Measurements from ENCODE around the gene ITGBL1. TPM values are rescaled to one million over a fixed set of nuclear protein-coding genes. Genes with fewer than 3 reads are reported as not detected.

ITGBL1 gene
- total and polyA plus RNA-seq, 2 donors, result 0.38 to 2.7 TPM

- Histone ChIP-seq H3K4me1 (ENCODE audit: control insufficient read depth in 2 of 2, insufficient read depth in 2 of 2, low read length in 2 of 2) (no peaks in the 10 kb centered on the region), H3K27me3 (ENCODE audit: control insufficient read depth in 2 of 2, insufficient read depth in 1 of 2, low read length in 1 of 2) (peaks cover 0 to 16% of the 10 kb centered on the region in 2 donors), H3K36me3 (ENCODE audit: control insufficient read depth in 2 of 2, insufficient read depth in 2 of 2, low read length in 1 of 2) (no peaks in the 10 kb centered on the region), H3K27ac (ENCODE audit: low read depth in 1 of 2, low read length in 1 of 2) (no peak overlapping the region), H3K9me3 (ENCODE audit: control insufficient read depth in 2 of 2, insufficient read depth in 1 of 2, low read length in 1 of 2) (no peaks in the 10 kb centered on the region), H3K4me3 (ENCODE audit: low read length in 2 of 2) (no peak overlapping the region)
- DNase-seq (ENCODE audit: low read depth in 6 of 9, low spot score in 9 of 9), result no peak
- 57% methylated on average over 5 of the region's 5 CpGs for WGBS
Measured at GRCh38 chr13:101449790-101450748, 2.4 kb upstream of the ITGBL1 start.

GRCh38 chr13:101450749-101451130 lies 1.7 kb upstream of the ITGBL1 start:
- Histone ChIP-seq H3K27ac (ENCODE audit: low read depth in 1 of 2, low read length in 1 of 2) (no peak overlapping the region), H3K36me3 (ENCODE audit: control insufficient read depth in 2 of 2, insufficient read depth in 2 of 2, low read length in 1 of 2) (no peaks in the 10 kb centered on the region), H3K4me3 (ENCODE audit: low read length in 2 of 2) (no peak overlapping the region), H3K27me3 (ENCODE audit: control insufficient read depth in 2 of 2, insufficient read depth in 1 of 2, low read length in 1 of 2) (peaks cover 0 to 16% of the 10 kb centered on the region in 2 donors), H3K4me1 (ENCODE audit: control insufficient read depth in 2 of 2, insufficient read depth in 2 of 2, low read length in 2 of 2) (no peaks in the 10 kb centered on the region), H3K9me3 (ENCODE audit: control insufficient read depth in 2 of 2, insufficient read depth in 1 of 2, low read length in 1 of 2) (no peaks in the 10 kb centered on the region)
- no peak for DNase-seq (ENCODE audit: low read depth in 6 of 9, low spot score in 9 of 9)
- 86% methylated on average over 2 of the region's 2 CpGs for WGBS

GRCh38 chr13:101451641-101452040 lies 834 bp upstream of the ITGBL1 start:
- no peak overlapping the region for H3K27ac ChIP-seq (ENCODE audit: low read depth in 1 of 2, low read length in 1 of 2)
- H3K36me3 ChIP-seq (ENCODE audit: control insufficient read depth in 2 of 2, insufficient read depth in 2 of 2, low read length in 1 of 2), result no peaks in the 10 kb centered on the region
- no peaks in the 10 kb centered on the region for H3K9me3 ChIP-seq (ENCODE audit: control insufficient read depth in 2 of 2, insufficient read depth in 1 of 2, low read length in 1 of 2)
- H3K4me1 ChIP-seq (ENCODE audit: control insufficient read depth in 2 of 2, insufficient read depth in 2 of 2, low read length in 2 of 2), result no peaks in the 10 kb centered on the region
- H3K4me3 ChIP-seq (ENCODE audit: low read length in 2 of 2), result no peak overlapping the region
- H3K27me3 ChIP-seq (ENCODE audit: control insufficient read depth in 2 of 2, insufficient read depth in 1 of 2, low read length in 1 of 2), result peaks cover 0 to 16% of the 10 kb centered on the region in 2 donors
- DNase-seq (ENCODE audit: low read depth in 6 of 9, low spot score in 9 of 9), result no peak

GRCh38 chr13:101453784-101454201 lies 1.3 kb downstream of the ITGBL1 start:
- DNase-seq (ENCODE audit: low read depth in 6 of 9, low spot score in 9 of 9), result no peak
- WGBS, result 11% methylated on average over 41 of the region's 41 CpGs
- H3K27ac ChIP-seq (ENCODE audit: low read depth in 1 of 2, low read length in 1 of 2), result no peak overlapping the region
- H3K36me3 ChIP-seq (ENCODE audit: control insufficient read depth in 2 of 2, insufficient read depth in 2 of 2, low read length in 1 of 2), result no peaks in the 10 kb centered on the region
- no peaks in the 10 kb centered on the region for H3K9me3 ChIP-seq (ENCODE audit: control insufficient read depth in 2 of 2, insufficient read depth in 1 of 2, low read length in 1 of 2)
- no peaks in the 10 kb centered on the region for H3K4me1 ChIP-seq (ENCODE audit: control insufficient read depth in 2 of 2, insufficient read depth in 2 of 2, low read length in 2 of 2)
- no peak overlapping the region for H3K4me3 ChIP-seq (ENCODE audit: low read length in 2 of 2)
- peaks cover 0 to 16% of the 10 kb centered on the region in 2 donors for H3K27me3 ChIP-seq (ENCODE audit: control insufficient read depth in 2 of 2, insufficient read depth in 1 of 2, low read length in 1 of 2)

GRCh38 chr13:101454767-101455166 lies 2.3 kb downstream of the ITGBL1 start:
- Histone ChIP-seq H3K27me3 (ENCODE audit: control insufficient read depth in 2 of 2, insufficient read depth in 1 of 2, low read length in 1 of 2) (peaks cover 0 to 16% of the 10 kb centered on the region in 2 donors), H3K4me3 (ENCODE audit: low read length in 2 of 2) (no peak overlapping the region), H3K4me1 (ENCODE audit: control insufficient read depth in 2 of 2, insufficient read depth in 2 of 2, low read length in 2 of 2) (no peaks in the 10 kb centered on the region), H3K36me3 (ENCODE audit: control insufficient read depth in 2 of 2, insufficient read depth in 2 of 2, low read length in 1 of 2) (no peaks in the 10 kb centered on the region), H3K9me3 (ENCODE audit: control insufficient read depth in 2 of 2, insufficient read depth in 1 of 2, low read length in 1 of 2) (no peaks in the 10 kb centered on the region), H3K27ac (ENCODE audit: low read depth in 1 of 2, low read length in 1 of 2) (no peak overlapping the region)
- WGBS, result 89% methylated on average over 2 of the region's 2 CpGs
- DNase-seq (ENCODE audit: low read depth in 6 of 9, low spot score in 9 of 9), result no peak

GRCh38 chr13:101455863-101456262 lies 3.4 kb downstream of the ITGBL1 start:
- Histone ChIP-seq H3K9me3 (ENCODE audit: control insufficient read depth in 2 of 2, insufficient read depth in 1 of 2, low read length in 1 of 2) (no peaks in the 10 kb centered on the region), H3K4me3 (ENCODE audit: low read length in 2 of 2) (no peak overlapping the region), H3K27ac (ENCODE audit: low read depth in 1 of 2, low read length in 1 of 2) (no peak overlapping the region), H3K36me3 (ENCODE audit: control insufficient read depth in 2 of 2, insufficient read depth in 2 of 2, low read length in 1 of 2) (no peaks in the 10 kb centered on the region), H3K27me3 (ENCODE audit: control insufficient read depth in 2 of 2, insufficient read depth in 1 of 2, low read length in 1 of 2) (peaks cover 0 to 16% of the 10 kb centered on the region in 2 donors), H3K4me1 (ENCODE audit: control insufficient read depth in 2 of 2, insufficient read depth in 2 of 2, low read length in 2 of 2) (no peaks in the 10 kb centered on the region)
- no peak for DNase-seq (ENCODE audit: low read depth in 6 of 9, low spot score in 9 of 9)
- 71% methylated on average over 3 of the region's 3 CpGs for WGBS

GRCh38 chr13:101457176-101457575 lies 4.7 kb downstream of the ITGBL1 start:
- no peak for DNase-seq (ENCODE audit: low read depth in 6 of 9, low spot score in 9 of 9)
- peaks cover 0 to 16% of the 10 kb centered on the region in 2 donors for H3K27me3 ChIP-seq (ENCODE audit: control insufficient read depth in 2 of 2, insufficient read depth in 1 of 2, low read length in 1 of 2)
- H3K36me3 ChIP-seq (ENCODE audit: control insufficient read depth in 2 of 2, insufficient read depth in 2 of 2, low read length in 1 of 2), result no peaks in the 10 kb centered on the region
- H3K27ac ChIP-seq (ENCODE audit: low read depth in 1 of 2, low read length in 1 of 2), result no peak overlapping the region
- no peaks in the 10 kb centered on the region for H3K4me1 ChIP-seq (ENCODE audit: control insufficient read depth in 2 of 2, insufficient read depth in 2 of 2, low read length in 2 of 2)
- no peaks in the 10 kb centered on the region for H3K9me3 ChIP-seq (ENCODE audit: control insufficient read depth in 2 of 2, insufficient read depth in 1 of 2, low read length in 1 of 2)
- H3K4me3 ChIP-seq (ENCODE audit: low read length in 2 of 2), result no peak overlapping the region
- WGBS, result 92% methylated on average over 2 of the region's 2 CpGs

GRCh38 chr13:101465877-101466276 lies 13.4 kb downstream of the ITGBL1 start:
- Histone ChIP-seq H3K27ac (ENCODE audit: low read depth in 1 of 2, low read length in 1 of 2) (no peak overlapping the region), H3K36me3 (ENCODE audit: control insufficient read depth in 2 of 2, insufficient read depth in 2 of 2, low read length in 1 of 2) (no peaks in the 10 kb centered on the region), H3K27me3 (ENCODE audit: control insufficient read depth in 2 of 2, insufficient read depth in 1 of 2, low read length in 1 of 2) (no peaks in the 10 kb centered on the region), H3K9me3 (ENCODE audit: control insufficient read depth in 2 of 2, insufficient read depth in 1 of 2, low read length in 1 of 2) (no peaks in the 10 kb centered on the region), H3K4me3 (ENCODE audit: low read length in 2 of 2) (no peak overlapping the region), H3K4me1 (ENCODE audit: control insufficient read depth in 2 of 2, insufficient read depth in 2 of 2, low read length in 2 of 2) (no peaks in the 10 kb centered on the region)
- DNase-seq (ENCODE audit: low read depth in 6 of 9, low spot score in 9 of 9), result no peak
- WGBS, result 94% methylated on average over 3 of the region's 3 CpGs

- no peaks in the 10 kb centered on the region for H3K4me1 ChIP-seq (ENCODE audit: control insufficient read depth in 2 of 2, insufficient read depth in 2 of 2, low read length in 2 of 2)
- no peak overlapping the region for H3K4me3 ChIP-seq (ENCODE audit: low read length in 2 of 2)
- H3K36me3 ChIP-seq (ENCODE audit: control insufficient read depth in 2 of 2, insufficient read depth in 2 of 2, low read length in 1 of 2), result no peaks in the 10 kb centered on the region
- H3K27me3 ChIP-seq (ENCODE audit: control insufficient read depth in 2 of 2, insufficient read depth in 1 of 2, low read length in 1 of 2), result no peaks in the 10 kb centered on the region
- DNase-seq (ENCODE audit: low read depth in 6 of 9, low spot score in 9 of 9), result no peak
- 96% methylated on average over 4 of the region's 4 CpGs for WGBS
- H3K9me3 ChIP-seq (ENCODE audit: control insufficient read depth in 2 of 2, insufficient read depth in 1 of 2, low read length in 1 of 2), result no peaks in the 10 kb centered on the region
- no peak overlapping the region for H3K27ac ChIP-seq (ENCODE audit: low read depth in 1 of 2, low read length in 1 of 2)
Measured at GRCh38 chr13:101467415-101467814, 14.9 kb downstream of the ITGBL1 start.
